Kidney tubule cell (primary cell): Measurements from ENCODE around the gene TPH2.

Experiments used
- DNase-seq: peaks from one replicate; pipeline ENCODE4 v3.0.0-alpha.2; 2018; ENCODE audit warnings: low spot score

TPH2 gene

GRCh38 chr12:71958993-71959578, 20.4 kb downstream of the TPH2 start:
- DNase-seq = peak; percentile 46

DNA sequence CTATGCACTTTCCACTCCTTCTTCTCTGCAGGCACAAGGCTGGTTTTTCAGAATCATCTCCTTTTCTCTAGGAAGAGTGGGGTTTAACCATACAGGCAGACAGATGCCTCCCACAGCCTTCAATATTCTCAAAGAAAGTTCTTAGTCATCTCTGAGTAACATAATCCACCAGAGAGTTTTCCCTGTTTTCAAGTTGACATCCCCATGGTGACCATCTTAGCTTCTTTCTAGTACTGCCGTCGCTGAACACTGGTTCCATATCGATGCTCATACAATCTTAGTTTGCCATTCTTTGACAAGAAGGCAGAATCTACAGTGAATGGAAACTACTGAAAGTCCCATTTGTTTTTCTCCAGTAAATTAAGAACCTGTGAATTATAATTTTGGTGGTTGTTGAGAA, 28.6 kb downstream of the TPH2 start:
- DNase-seq = peak; percentile 57

GRCh38 chr12:71969330-71969729, 30.7 kb downstream of the TPH2 start:
- DNase-seq = no peak

DNA sequence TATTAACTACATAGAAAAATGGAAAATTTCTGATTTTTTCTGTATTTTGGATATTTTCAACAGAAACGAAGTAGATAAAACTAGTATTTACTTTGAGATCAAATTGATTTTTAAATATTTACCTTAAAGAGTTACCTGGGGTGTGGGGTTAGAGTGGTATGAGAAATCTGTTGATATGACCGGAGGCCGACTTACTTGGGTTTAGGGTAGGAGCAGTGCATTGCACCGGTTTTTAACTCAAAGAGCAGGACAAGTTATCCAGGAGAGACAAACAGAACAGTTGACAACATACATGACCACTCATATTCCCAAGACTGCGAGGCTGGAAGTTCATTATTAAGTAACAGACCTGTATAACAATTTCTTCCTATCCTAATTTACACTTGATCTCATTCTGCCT, 31.4 kb downstream of the TPH2 start:
- DNase-seq = no peak

DNA sequence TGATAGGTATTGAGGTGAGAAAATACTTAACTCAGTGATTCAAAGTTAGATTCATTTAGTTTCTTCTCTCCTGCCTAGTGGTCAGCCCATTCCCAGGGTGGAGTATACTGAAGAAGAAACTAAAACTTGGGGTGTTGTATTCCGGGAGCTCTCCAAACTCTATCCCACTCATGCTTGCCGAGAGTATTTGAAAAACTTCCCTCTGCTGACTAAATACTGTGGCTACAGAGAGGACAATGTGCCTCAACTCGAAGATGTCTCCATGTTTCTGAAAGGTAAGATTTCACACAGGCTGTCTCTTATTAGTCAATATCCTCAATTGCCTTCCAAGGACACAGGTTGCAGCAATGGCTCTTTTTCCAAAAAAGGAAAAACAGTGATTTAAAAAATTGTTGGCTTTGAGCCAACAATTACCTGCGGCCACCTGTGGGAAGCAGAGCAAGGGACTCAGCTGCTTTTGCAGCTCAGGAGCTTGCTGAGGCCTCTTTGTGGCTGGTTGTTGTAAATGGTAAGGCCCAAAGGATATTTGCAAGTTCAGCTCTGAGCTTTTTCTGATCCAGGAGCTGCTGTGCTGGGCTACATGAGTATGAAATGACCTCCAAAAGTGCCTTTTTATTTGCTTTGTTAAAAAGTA, 33.9 kb downstream of the TPH2 start:
- DNase-seq = no peak

- peak; percentile 22 for DNase-seq
These were observed 35.0 kb downstream of the TPH2 start for GRCh38 chr12:71973687-71974086.

DNA sequence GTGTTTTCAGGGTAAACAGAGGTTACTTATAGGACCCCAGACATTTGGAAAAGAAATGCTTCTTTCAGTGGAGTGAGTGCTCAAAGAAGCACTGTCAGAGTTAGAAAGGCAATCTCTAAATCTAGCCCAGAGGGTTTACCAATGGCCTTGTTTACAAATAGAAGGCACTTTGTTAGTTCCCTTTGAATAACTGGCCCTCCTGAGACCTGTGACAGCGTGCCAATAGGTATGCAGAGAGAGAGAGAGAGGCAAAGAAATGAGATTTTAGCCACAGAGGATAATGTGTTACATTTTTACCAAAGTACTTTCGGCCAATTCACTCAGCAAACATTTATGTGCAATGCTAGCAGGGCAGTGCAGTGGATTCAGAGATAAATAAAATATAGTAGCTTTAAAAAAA, 41.9 kb downstream of the TPH2 start:
- DNase-seq = no peak

DNA sequence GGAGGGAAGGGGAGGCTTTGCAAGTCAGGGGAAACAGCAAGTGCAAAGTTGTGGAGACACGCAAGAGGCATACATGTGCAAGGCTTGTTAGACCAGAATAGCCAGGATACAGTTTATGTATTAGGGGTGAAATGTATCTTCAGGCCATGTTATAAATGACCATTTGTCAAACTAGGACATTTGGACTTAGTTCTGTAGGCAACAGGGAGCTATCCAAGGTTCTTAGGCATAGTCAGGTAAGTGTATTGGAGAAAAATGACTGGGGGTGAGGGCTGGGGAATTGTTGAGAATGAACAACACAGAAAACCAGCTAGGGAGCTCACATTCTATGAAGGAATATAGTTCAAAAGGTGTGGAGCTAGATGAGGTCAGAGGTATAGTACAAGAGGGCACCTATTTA, 42.5 kb downstream of the TPH2 start:
- DNase-seq = no peak

- DNase-seq = no peak
These were observed 56.1 kb downstream of the TPH2 start for GRCh38 chr12:71994715-71995114.

- peak; percentile 41 for DNase-seq
These were observed 61.1 kb downstream of the TPH2 start for GRCh38 chr12:71999795-72000194.

GRCh38 chr12:72000969-72001648, 62.5 kb downstream of the TPH2 start:
- no peak for DNase-seq

DNA sequence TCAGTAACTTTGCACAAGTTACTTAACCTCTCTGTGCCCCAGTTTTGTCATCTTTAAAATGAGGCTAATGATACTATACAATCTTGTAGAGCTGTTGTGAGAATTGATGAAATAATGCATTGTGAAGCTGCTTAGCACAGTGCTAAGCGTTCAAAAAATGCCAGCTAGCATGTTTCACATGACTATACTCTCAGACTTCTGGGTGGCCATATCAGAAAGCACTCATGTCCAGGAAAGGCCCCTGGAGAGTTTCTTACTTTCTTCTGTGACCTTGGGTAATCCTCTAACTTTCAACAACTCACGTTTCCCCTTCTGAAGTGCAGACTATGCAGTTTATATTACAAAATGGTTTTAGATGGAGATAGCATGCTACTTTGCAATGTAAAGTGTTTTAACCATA, 68.1 kb downstream of the TPH2 start:
- DNase-seq = no peak

- DNase-seq = peak; percentile 88
These were observed 71.7 kb downstream of the TPH2 start for GRCh38 chr12:72010356-72010755.

GRCh38 chr12:72011374-72011773, 72.7 kb downstream of the TPH2 start:
- DNase-seq = peak; percentile 23

- DNase-seq = no peak
These were observed 74.2 kb downstream of the TPH2 start for GRCh38 chr12:72012874-72013273.

DNA sequence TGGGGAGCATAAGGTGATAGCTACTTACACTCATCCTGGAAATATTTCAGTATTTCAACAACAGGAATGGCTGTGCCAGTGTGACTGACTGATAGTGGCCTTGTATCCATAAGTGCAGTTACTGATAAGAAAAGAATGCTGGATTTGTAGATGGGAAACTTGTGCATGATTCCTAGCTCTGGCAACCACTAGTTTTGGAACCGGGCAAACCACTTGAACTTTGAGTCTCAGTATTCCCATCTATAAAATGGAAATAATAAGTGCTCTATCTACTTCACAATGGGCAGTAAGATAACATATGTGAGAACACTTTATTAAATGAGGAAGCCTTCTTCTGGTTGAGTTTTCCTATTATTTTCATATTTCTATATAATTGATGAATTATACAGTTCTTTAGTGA, 77.2 kb downstream of the TPH2 start:
- DNase-seq = no peak

GRCh38 chr12:72017054-72017651, 78.5 kb downstream of the TPH2 start:
- DNase-seq = peak; percentile 80

- DNase-seq = no peak
These were observed 79.4 kb downstream of the TPH2 start for GRCh38 chr12:72018036-72018435.

DNA sequence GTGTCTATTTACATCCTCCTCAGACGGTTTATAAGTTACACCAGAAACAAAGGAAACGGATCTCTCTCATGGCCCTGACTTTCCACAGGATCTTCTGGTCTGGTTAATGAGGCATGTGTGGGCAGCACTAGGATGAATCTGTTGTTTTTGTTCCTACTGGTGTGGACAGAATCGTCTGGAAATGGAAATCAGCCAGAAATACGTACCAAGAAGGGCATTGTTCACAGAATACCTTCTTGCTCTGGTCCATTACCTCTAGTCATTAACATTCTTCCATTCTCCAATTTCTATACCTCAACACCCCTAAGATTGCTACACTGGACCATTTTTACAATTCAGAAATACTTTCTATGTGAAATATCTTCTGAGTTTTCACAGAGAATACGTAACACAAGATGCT, 86.0 kb downstream of the TPH2 start:
- DNase-seq = peak; percentile 61

GRCh38 chr12:72025524-72025923, 86.9 kb downstream of the TPH2 start:
- DNase-seq = peak; percentile 9

- DNase-seq = no peak
These were observed 90.3 kb downstream of the TPH2 start for GRCh38 chr12:72028966-72029365.

DNA sequence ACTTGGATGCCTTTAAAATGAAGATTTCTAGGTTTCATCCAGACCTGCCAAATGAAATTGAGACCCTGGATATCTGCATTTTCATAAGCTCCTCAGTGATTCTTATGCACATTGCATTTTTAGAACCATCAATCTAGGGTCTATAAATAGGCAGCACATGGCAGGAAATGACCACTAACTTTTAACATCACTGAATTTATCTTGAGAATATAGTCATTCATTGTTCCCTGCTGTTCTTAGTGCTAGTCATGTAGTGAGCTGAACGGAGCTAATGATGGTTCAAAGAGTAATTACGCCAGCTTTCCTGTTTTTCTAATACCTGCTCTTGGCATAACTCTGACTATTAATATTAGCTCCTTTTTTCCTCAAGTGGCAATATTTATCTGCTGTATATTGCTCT, 91.6 kb downstream of the TPH2 start:
- no peak for DNase-seq

DNA sequence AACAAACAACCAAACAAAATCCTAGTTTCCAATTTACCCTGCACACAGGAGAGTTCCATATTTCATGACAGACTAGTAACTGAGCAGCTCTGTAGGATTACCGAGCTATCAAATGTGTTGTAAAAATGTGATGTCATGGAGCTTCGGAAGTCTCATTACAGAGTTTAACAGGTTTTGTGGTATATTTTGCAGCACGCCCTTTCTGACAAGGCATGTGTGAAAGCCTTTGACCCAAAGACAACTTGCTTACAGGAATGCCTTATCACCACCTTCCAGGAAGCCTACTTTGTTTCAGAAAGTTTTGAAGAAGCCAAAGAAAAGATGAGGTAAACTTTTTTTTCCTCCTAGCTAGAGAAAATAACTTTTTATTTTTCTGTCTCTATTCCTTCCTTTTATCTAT, 92.4 kb downstream of the TPH2 start:
- no peak for DNase-seq
